CD14-positive monocyte (primary cell): ENCODE data around the gene FRMD3. TPM values are rescaled to one million over a fixed set of nuclear protein-coding genes. Genes with fewer than 3 reads are reported as not detected.

Experiments
- DNase-seq, 3 donors: peaks; one replicate each; pipeline ENCODE4 v3.0.0-alpha.2; 2011 to 2022
- H2AFZ ChIP-seq: 2 replicates; pipeline ENCODE4 v1.6.0; 2012; ENCODE audit warnings: mild to moderate bottlenecking, low read depth, low read length, inconsistent platforms; ENCODE audit not compliant: insufficient read depth, poor library complexity, severe bottlenecking
- H3K27ac ChIP-seq, 2 donors: 1 replicate in 1 of 2; 2 replicates in 1 of 2; pipeline ENCODE4 v1.5.1; 2012 to 2013; ENCODE audit warnings: low read length in 2 of 2, control low read depth in 1 of 2, inconsistent platforms in 1 of 2, low read depth in 1 of 2, mild to moderate bottlenecking in 1 of 2
- H3K27me3 ChIP-seq, 2 donors: one replicate each; pipeline versions ENCODE4 v1.6.0 to v1.6.1; 2011 to 2013; ENCODE audit warnings: low read length in 2 of 2; ENCODE audit not compliant: control insufficient read depth in 2 of 2, insufficient read depth in 2 of 2
- H3K36me3 ChIP-seq, 2 donors: replicated peaks in 1 of 2; 1 replicate in 1 of 2; 2 replicates in 1 of 2; pipeline versions ENCODE4 v1.5.1 to v1.6.1; 2012 to 2013; ENCODE audit warnings: low read length in 2 of 2, control low read depth in 1 of 2, inconsistent platforms in 1 of 2, mild to moderate bottlenecking in 1 of 2; ENCODE audit not compliant: insufficient read depth in 2 of 2, control insufficient read depth in 1 of 2
- H3K4me1 ChIP-seq, 2 donors: 1 replicate in 1 of 2; 2 replicates in 1 of 2; pipeline versions ENCODE4 v1.5.1 to v1.6.1; 2012 to 2013; ENCODE audit warnings: low read length in 2 of 2, control low read depth in 1 of 2, inconsistent platforms in 1 of 2, mild to moderate bottlenecking in 1 of 2, moderate library complexity in 1 of 2; ENCODE audit not compliant: insufficient read depth in 2 of 2, control insufficient read depth in 1 of 2
- H3K4me2 ChIP-seq: replicated peaks from 2 replicates; pipeline ENCODE3; 2012; ENCODE audit warnings: low read length, moderate library complexity, mild to moderate bottlenecking; ENCODE audit not compliant: poor library complexity, severe bottlenecking; ENCODE audit errors: extremely low read depth
- H3K4me3 ChIP-seq, 3 experiments: fragments of 200-600 bp in 1 of 3; sonication (generic) in 1 of 3; replicated peaks in 1 of 3; 1 replicate in 2 of 3; 2 replicates in 1 of 3; pipeline ENCODE4 v1.5.1; 2011 to 2013; ENCODE audit warnings: low read length in 3 of 3, mild to moderate bottlenecking in 3 of 3, control low read depth in 2 of 3, low read depth in 2 of 3, inconsistent platforms in 1 of 3, moderate library complexity in 1 of 3
- H3K79me2 ChIP-seq: 2 replicates; pipeline ENCODE4 v1.6.0; 2012; ENCODE audit warnings: mild to moderate bottlenecking, control low read depth, inconsistent platforms, low read length, moderate library complexity; ENCODE audit not compliant: insufficient read depth
- H3K9ac ChIP-seq: 2 replicates; pipeline ENCODE4 v1.6.0; 2017; ENCODE audit warnings: low read length, mild to moderate bottlenecking; ENCODE audit not compliant: insufficient read depth, poor library complexity, severe bottlenecking
- H3K9me3 ChIP-seq, 2 donors: replicated peaks in 1 of 2; 1 replicate in 1 of 2; 2 replicates in 1 of 2; pipeline versions ENCODE4 v1.5.1 to v1.6.1; 2012 to 2013; ENCODE audit warnings: low read length in 2 of 2, control low read depth in 1 of 2; ENCODE audit not compliant: control insufficient read depth in 1 of 2, insufficient read depth in 1 of 2
- H4K20me1 ChIP-seq: 2 replicates; pipeline ENCODE4 v1.6.0; 2012; ENCODE audit warnings: mild to moderate bottlenecking, low read length, control low read depth, moderate library complexity; ENCODE audit not compliant: insufficient read depth
- H3K27ac Mint-ChIP-seq, 7 donors: one replicate each; pipeline ENCODE4 v1.8.0; 2020; ENCODE audit warnings: mild to moderate bottlenecking in 7 of 7, mixed read lengths in 7 of 7, moderate library complexity in 6 of 7, inconsistent platforms in 2 of 7
- H3K27me3 Mint-ChIP-seq, 3 donors: one replicate each; pipeline ENCODE4 v1.8.0; 2021 to 2022; ENCODE audit warnings: low read depth in 3 of 3, mild to moderate bottlenecking in 3 of 3, mixed read lengths in 3 of 3, moderate library complexity in 3 of 3, inconsistent platforms in 1 of 3
- H3K36me3 Mint-ChIP-seq, 2 donors: one replicate each; pipeline ENCODE4 v1.8.0; 2020; ENCODE audit warnings: mixed read lengths in 2 of 2, inconsistent platforms in 1 of 2, mild to moderate bottlenecking in 1 of 2
- H3K4me1 Mint-ChIP-seq: one replicate; pipeline ENCODE4 v1.8.0; 2020; ENCODE audit warnings: mild to moderate bottlenecking, mixed read lengths
- H3K4me3 Mint-ChIP-seq, 2 donors: one replicate each; pipeline ENCODE4 v1.8.0; 2020; ENCODE audit warnings: mild to moderate bottlenecking in 2 of 2, mixed read lengths in 2 of 2, moderate library complexity in 1 of 2
- H3K9me3 Mint-ChIP-seq, 7 donors: one replicate each; pipeline ENCODE4 v1.8.0; 2020 to 2022; ENCODE audit warnings: mixed read lengths in 7 of 7, mild to moderate bottlenecking in 6 of 7, moderate library complexity in 6 of 7, inconsistent platforms in 2 of 7
- CTCF ChIP-seq: fragments of 200-600 bp; IDR thresholded peaks from one replicate; pipeline ENCODE4 v1.8.0; 2022; ENCODE audit warnings: antibody characterized with exemption, mild to moderate bottlenecking
- WGBS: methylation state at CpG from one replicate; pipeline ENCODE4 v1.1.5; 2013; ENCODE audit warnings: missing lambda C conversion rate; ENCODE audit not compliant: insufficient coverage; 5-methylcytosine and 5-hydroxymethylcytosine counted together
- intact Hi-C, 2 donors: fragments of 100-400 bp; cut with micrococcal nuclease; formaldehyde crosslinking; loops; one replicate each; pipeline versions ENCODE4 v1.15.0 to v1.15.1; 2023
- polyA plus RNA-seq, 3 donors: library from polyadenylated mRNA; depleted of rRNA in 1 of 3; unstranded in 2 of 3; stranded (reverse) in 1 of 3; fragments of 300-500 nt in 2 of 3; fragments of >200 nt in 1 of 3; fragmentation: Illumina TruSeq in 2 of 3; gene quantifications; 1 replicate in 2 of 3; 2 replicates in 1 of 3; pipeline ENCODE4 v1.2.3, GENCODE V29; 2012 to 2021

The FRMD3 gene
- polyA plus RNA-seq, 3 donors = 2.8 to 9.8 (median 4.2) TPM

DNA sequence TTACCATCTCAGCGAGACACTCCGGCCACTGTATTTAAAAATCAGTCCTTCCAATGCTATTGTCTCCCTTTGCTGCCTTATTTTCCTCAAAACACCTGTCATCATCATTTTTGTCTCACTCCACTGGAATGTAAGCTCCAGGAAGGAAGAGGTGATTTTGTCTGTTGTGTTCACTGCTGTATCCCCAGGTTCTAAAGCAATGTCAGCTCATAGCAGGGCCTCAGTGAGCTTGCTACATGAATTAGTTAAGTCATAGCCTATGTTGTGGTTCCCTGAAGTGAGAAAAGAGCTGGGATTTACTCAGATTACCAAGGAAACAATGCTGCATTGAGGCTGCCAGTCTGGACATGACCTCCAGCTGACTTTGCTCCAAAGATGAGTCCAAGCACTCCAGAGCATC, 337.7 kb downstream of the FRMD3 start:
- Histone ChIP-seq H3K4me1 (no peaks in the 10 kb centered on the region), H4K20me1 (no peaks in the 10 kb centered on the region), H3K4me2 (no peak overlapping the region), H3K9ac (no peak overlapping the region), H2AFZ (no peak overlapping the region), H3K79me2 (no peaks in the 10 kb centered on the region), H3K27me3 (no peaks in the 10 kb centered on the region), H3K36me3 (no peaks in the 10 kb centered on the region), H3K9me3 (no peaks in the 10 kb centered on the region), H3K4me3 (no peak overlapping the region), H3K27ac (no peak overlapping the region)
- Mint-ChIP-seq H3K36me3 (no peaks in the 10 kb centered on the region), H3K27ac (no peak overlapping the region), H3K27me3 (peaks cover 3 to 11% (median 10%) of the 10 kb centered on the region in 3 donors), H3K4me3 (no peak overlapping the region), H3K9me3 (peaks cover 0 to 2% (median 0%) of the 10 kb centered on the region in 7 donors), H3K4me1 (no peaks in the 10 kb centered on the region)
- no peak for TF ChIP-seq CTCF
- intact Hi-C loops = no loop called here
- no peak for DNase-seq
- no CpG with 5 or more reads among the region's 2 CpGs for WGBS

GRCh38 chr9:83199832-83200231, 338.4 kb downstream of the FRMD3 start:
- H3K4me3 Mint-ChIP-seq = no peak overlapping the region
- intact Hi-C loops = no loop called here
- no peak overlapping the region for H3K9ac ChIP-seq

More at GRCh38 chr9:83199832-83200231, 338.4 kb downstream of the FRMD3 start:
- Mint-ChIP-seq H3K36me3 (no peaks in the 10 kb centered on the region), H3K27ac (no peak overlapping the region), H3K27me3 (peaks cover 3 to 11% (median 10%) of the 10 kb centered on the region in 3 donors), H3K9me3 (peaks cover 0 to 2% (median 0%) of the 10 kb centered on the region in 7 donors), H3K4me1 (no peaks in the 10 kb centered on the region)
- Histone ChIP-seq H2AFZ (no peak overlapping the region), H3K4me1 (no peaks in the 10 kb centered on the region), H3K27ac (no peak overlapping the region), H3K4me3 (no peak overlapping the region), H3K4me2 (no peak overlapping the region), H3K36me3 (no peaks in the 10 kb centered on the region), H3K27me3 (no peaks in the 10 kb centered on the region), H3K9me3 (no peaks in the 10 kb centered on the region), H4K20me1 (no peaks in the 10 kb centered on the region), H3K79me2 (no peaks in the 10 kb centered on the region)
- DNase-seq = no peak
- 96% methylated on average over 4 of the region's 6 CpGs for WGBS
- TF ChIP-seq CTCF = no peak
